ENCODE results near the gene PODXL2. TPM values are rescaled to one million over a fixed set of nuclear protein-coding genes. Genes with fewer than 3 reads are reported as not detected.

PODXL2 gene
- total and polyA plus RNA-seq, 2 donors (not counting 1 experiment from before 2014, with no cell fraction given), result 3.1 to 4.0 TPM

GRCh38 chr3:127722091-127722784, 93.3 kb downstream of the PODXL2 start:
- no peaks in the 10 kb centered on the region for H4K20me1 ChIP-seq (ENCODE audit: control insufficient read depth, insufficient read depth, low read length, poor library complexity, severe bottlenecking)
- H3K9ac ChIP-seq (ENCODE audit: low read length), result no peak overlapping the region
- 93% methylated on average over 11 of the region's 13 CpGs for WGBS (ENCODE audit: insufficient coverage)
- no peak overlapping the region for H3K27ac Mint-ChIP-seq
- no peaks in the 10 kb centered on the region for H3K4me1 Mint-ChIP-seq
- H3K36me3 ChIP-seq (replicated peaks in 1 of 2; ENCODE audit: control extremely low read depth in 1 of 2, control insufficient read depth in 1 of 2, extremely low read depth in 1 of 2, insufficient read depth in 2 of 2, low read length in 1 of 2), result no peaks in the 10 kb centered on the region
- DNase-seq (no peak), ATAC-seq (ENCODE audit: low read depth) (no peak)
- H3K27me3 Mint-ChIP-seq, result no peaks in the 10 kb centered on the region
- H3K27me3 ChIP-seq (replicated peaks in 1 of 4; ENCODE audit: control extremely low read depth in 1 of 4, control insufficient read depth in 3 of 4, insufficient read depth in 4 of 4, low read length in 3 of 4), result no peaks in the 10 kb centered on the region
- no peak overlapping the region for H3K27ac ChIP-seq (ENCODE audit: low read length in 2 of 2)
- CTCF ChIA-PET, result no interaction called here
- no peak overlapping the region for H3K4me2 ChIP-seq (replicated peaks; ENCODE audit: low read depth, low read length, poor library complexity, severe bottlenecking)
- H3K4me1 ChIP-seq (ENCODE audit: control insufficient read depth in 2 of 2, insufficient read depth in 2 of 2, low read length in 2 of 2), result no peaks in the 10 kb centered on the region
- TF ChIP-seq, protein P1, sequence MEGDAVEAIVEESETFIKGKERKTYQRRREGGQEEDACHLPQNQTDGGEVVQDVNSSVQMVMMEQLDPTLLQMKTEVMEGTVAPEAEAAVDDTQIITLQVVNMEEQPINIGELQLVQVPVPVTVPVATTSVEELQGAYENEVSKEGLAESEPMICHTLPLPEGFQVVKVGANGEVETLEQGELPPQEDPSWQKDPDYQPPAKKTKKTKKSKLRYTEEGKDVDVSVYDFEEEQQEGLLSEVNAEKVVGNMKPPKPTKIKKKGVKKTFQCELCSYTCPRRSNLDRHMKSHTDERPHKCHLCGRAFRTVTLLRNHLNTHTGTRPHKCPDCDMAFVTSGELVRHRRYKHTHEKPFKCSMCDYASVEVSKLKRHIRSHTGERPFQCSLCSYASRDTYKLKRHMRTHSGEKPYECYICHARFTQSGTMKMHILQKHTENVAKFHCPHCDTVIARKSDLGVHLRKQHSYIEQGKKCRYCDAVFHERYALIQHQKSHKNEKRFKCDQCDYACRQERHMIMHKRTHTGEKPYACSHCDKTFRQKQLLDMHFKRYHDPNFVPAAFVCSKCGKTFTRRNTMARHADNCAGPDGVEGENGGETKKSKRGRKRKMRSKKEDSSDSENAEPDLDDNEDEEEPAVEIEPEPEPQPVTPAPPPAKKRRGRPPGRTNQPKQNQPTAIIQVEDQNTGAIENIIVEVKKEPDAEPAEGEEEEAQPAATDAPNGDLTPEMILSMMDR (IDR thresholded peaks at IDR 0.05), result no peak
- no peak for TF ChIP-seq EZH2 (IDR thresholded peaks at IDR 0.05; ENCODE audit: borderline replicate concordance, insufficient read depth, low read depth, low read length, poor library complexity, severe bottlenecking)
- H2AFZ ChIP-seq (ENCODE audit: insufficient read depth, low read depth, low read length, poor library complexity, severe bottlenecking), result no peak overlapping the region
- no peak overlapping the region for H3K4me3 Mint-ChIP-seq
- intact Hi-C loops (cut with micrococcal nuclease), result no loop called here
- H3K4me3 ChIP-seq (ENCODE audit: control extremely low read depth in 1 of 5, extremely low read depth in 1 of 5, insufficient read depth in 1 of 5, low read depth in 2 of 5, low read length in 4 of 5), result no peak overlapping the region
- POLR2A ChIA-PET, result no interaction called here
- no peaks in the 10 kb centered on the region for H3K79me2 ChIP-seq (ENCODE audit: control insufficient read depth, insufficient read depth, low read length)
- H3K9me3 Mint-ChIP-seq (ENCODE audit: insufficient read depth), result peaks cover 3% of the 10 kb centered on the region
- H3K9me3 ChIP-seq (ENCODE audit: control extremely low read depth in 1 of 3, control insufficient read depth in 2 of 3, insufficient read depth in 1 of 3, low read length in 2 of 3), result no peaks in the 10 kb centered on the region

Small RNA genes lying within 50 kb of the gene (small RNA-seq; reads per million reads assigned to genes)
- not detected for gene MIR7976 (ENCODE audit: insufficient read length, low read depth, low replicate concordance)

Other genes with a start within 250 kb of the PODXL2 start
- gene TPRA1, start 38.5 kb upstream of the PODXL2 start, total RNA-seq, result 19.8 and 25.2 TPM in 2 replicates
- gene TPRA1, start 38.5 kb upstream of the PODXL2 start, polyA plus RNA-seq, result 15.5 and 27.7 TPM in 2 replicates
- gene MCM2, start 30.8 kb upstream of the PODXL2 start, total RNA-seq, result 28.3 and 29.8 TPM in 2 replicates
- 19.2 and 21.1 TPM in 2 replicates for gene MCM2, start 30.8 kb upstream of the PODXL2 start, polyA plus RNA-seq
- 132 and 141 TPM in 2 replicates for gene ABTB1, start 43.8 kb downstream of the PODXL2 start, total RNA-seq
- gene ABTB1, start 43.8 kb downstream of the PODXL2 start, polyA plus RNA-seq, result 259 and 271 TPM in 2 replicates
- 5.5 and 6.9 TPM in 2 replicates for gene MGLL, start 193.3 kb downstream of the PODXL2 start, total RNA-seq
- gene MGLL, start 193.3 kb downstream of the PODXL2 start, polyA plus RNA-seq, result 1.4 and 1.7 TPM in 2 replicates

All from B cell (primary cell).